Upper lobe of left lung (tissue), 6 donors: ENCODE data around the gene PCP2. TPM values are rescaled to one million over a fixed set of nuclear protein-coding genes. Genes with fewer than 3 reads are reported as not detected.

Experiments
- ATAC-seq, 2 donors: fragments of 200-7000 bp; cut with Tn5 transposase; one replicate each; pipeline ENCODE4 v1.9.1; 2022; ENCODE audit warnings: mild to moderate bottlenecking in 2 of 2, moderate library complexity in 2 of 2; ENCODE audit not compliant: low FRiP score in 2 of 2
- DNase-seq, 2 donors: peaks; one replicate each; pipeline ENCODE4 v3.0.0-alpha.2; 2019 to 2020
- H3K27ac ChIP-seq, 4 donors: fragments of 200-600 bp; sonication (generic); one replicate each; pipeline ENCODE4 v1.5.1; 2016 to 2019
- H3K27me3 ChIP-seq, 4 donors: fragments of 200-600 bp; sonication (generic); one replicate each; pipeline ENCODE4 v1.5.1; 2017 to 2019
- H3K36me3 ChIP-seq, 4 donors: fragments of 200-600 bp; sonication (generic); one replicate each; pipeline ENCODE4 v1.5.1; 2016 to 2019
- H3K4me1 ChIP-seq, 4 donors: fragments of 200-600 bp; sonication (generic); one replicate each; pipeline ENCODE4 v1.5.1; 2018 to 2019
- H3K4me3 ChIP-seq, 4 donors: fragments of 200-600 bp; sonication (generic); one replicate each; pipeline ENCODE4 v1.5.1; 2017 to 2019; ENCODE audit warnings: mild to moderate bottlenecking in 2 of 4, moderate library complexity in 1 of 4
- H3K9me3 ChIP-seq, 4 donors: fragments of 200-600 bp; sonication (generic); one replicate each; pipeline ENCODE4 v1.5.1; 2018 to 2019
- EP300 ChIP-seq, 4 donors: sonication (generic); formaldehyde crosslinking; IDR thresholded peaks; one replicate each; pipeline ENCODE4 v1.5.1; 2017; ENCODE audit warnings: antibody characterized with exemption in 4 of 4, control low read depth in 2 of 4
- POLR2A ChIP-seq, 4 donors: fragments of 450-650 bp; IDR thresholded peaks; one replicate each; pipeline ENCODE4 v1.5.1; 2016 to 2017; ENCODE audit warnings: antibody characterized with exemption in 4 of 4, mild to moderate bottlenecking in 2 of 4
- POLR2AphosphoS5 ChIP-seq, 2 donors: sonication (generic); formaldehyde crosslinking; IDR thresholded peaks; one replicate each; pipeline ENCODE4 v1.5.1; 2017; ENCODE audit warnings: antibody characterized with exemption in 2 of 2
- WGBS, 2 donors: methylation state at CpG; one replicate each; pipeline ENCODE4 v1.1.5; 2017 to 2018; 5-methylcytosine and 5-hydroxymethylcytosine counted together
- total RNA-seq, 6 donors: library from RNA; depleted of rRNA in 4 of 6; stranded (reverse); fragments of >200 nt in 4 of 6; gene quantifications; one replicate each; pipeline versions ENCODE4 v1.1.0 to v1.2.1, GENCODE V29; 2016 to 2021
- TF ChIP-seq, protein P1 (sequence below), 6 experiments: fragments of 450-650 bp in 4 of 6; fragments of 200-600 bp in 2 of 6; sonication (generic) in 2 of 6; IDR thresholded peaks; one replicate each; pipeline ENCODE4 v1.5.1; 2016 to 2019; ENCODE audit warnings: antibody characterized with exemption in 6 of 6
- donor health status: DM: no; HTN: no; CAD: no; lungs with moderate emphysema.
- donor health status: DM: no; HTN: yes; CAD: no; lungs with severe emphysema.

PCP2 gene
- total RNA-seq, 6 donors from 2014 or later = 2.3 to 21.0 (median 3.3) TPM; not detected in 1

DNA sequence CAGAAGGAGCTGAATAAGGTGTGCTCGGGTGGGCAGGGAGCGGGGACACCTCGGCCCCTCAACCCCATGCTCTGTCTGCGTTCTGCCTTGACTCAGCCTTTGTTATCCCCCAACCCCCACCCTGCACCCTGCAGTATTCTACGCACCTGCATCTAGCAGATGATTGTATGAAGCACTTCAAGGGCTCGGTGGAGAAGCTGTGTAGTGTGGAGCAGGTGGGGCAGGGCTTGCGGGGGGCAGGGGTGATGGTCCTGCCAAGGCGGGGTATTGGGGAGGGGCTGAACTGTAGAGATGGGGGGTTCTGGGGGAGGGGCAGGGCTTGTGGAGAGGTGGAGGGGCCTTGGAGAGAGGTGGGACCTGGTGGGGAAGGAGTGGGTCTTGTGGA, 9.5 kb upstream of the PCP2 start:
- no peak overlapping the region for H3K4me3 ChIP-seq
- no peaks in the 10 kb centered on the region for H3K9me3 ChIP-seq
- 93 to 94% methylated on average over 7 to 8 of the region's 8 CpGs for WGBS, 2 donors
- ATAC-seq (no peak), DNase-seq (no peak)
- H3K27me3 ChIP-seq = no peaks in the 10 kb centered on the region
- TF ChIP-seq, protein P1, sequence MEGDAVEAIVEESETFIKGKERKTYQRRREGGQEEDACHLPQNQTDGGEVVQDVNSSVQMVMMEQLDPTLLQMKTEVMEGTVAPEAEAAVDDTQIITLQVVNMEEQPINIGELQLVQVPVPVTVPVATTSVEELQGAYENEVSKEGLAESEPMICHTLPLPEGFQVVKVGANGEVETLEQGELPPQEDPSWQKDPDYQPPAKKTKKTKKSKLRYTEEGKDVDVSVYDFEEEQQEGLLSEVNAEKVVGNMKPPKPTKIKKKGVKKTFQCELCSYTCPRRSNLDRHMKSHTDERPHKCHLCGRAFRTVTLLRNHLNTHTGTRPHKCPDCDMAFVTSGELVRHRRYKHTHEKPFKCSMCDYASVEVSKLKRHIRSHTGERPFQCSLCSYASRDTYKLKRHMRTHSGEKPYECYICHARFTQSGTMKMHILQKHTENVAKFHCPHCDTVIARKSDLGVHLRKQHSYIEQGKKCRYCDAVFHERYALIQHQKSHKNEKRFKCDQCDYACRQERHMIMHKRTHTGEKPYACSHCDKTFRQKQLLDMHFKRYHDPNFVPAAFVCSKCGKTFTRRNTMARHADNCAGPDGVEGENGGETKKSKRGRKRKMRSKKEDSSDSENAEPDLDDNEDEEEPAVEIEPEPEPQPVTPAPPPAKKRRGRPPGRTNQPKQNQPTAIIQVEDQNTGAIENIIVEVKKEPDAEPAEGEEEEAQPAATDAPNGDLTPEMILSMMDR (IDR thresholded peaks at IDR 0.05) = no peak
- TF ChIP-seq EP300 (IDR thresholded peaks at IDR 0.05) (no peak), POLR2A (IDR thresholded peaks at IDR 0.05) (no peak), POLR2AphosphoS5 (IDR thresholded peaks at IDR 0.05) (no peak)
- H3K4me1 ChIP-seq = peaks cover 0 to 29% (median 4%) of the 10 kb centered on the region in 4 donors
- peaks cover 0 to 45% (median 21%) of the 10 kb centered on the region in 4 donors for H3K36me3 ChIP-seq
- H3K27ac ChIP-seq = no peak overlapping the region

- Histone ChIP-seq H3K27me3 (peaks cover 0 to 2% (median 0%) of the 10 kb centered on the region in 4 donors), H3K9me3 (no peaks in the 10 kb centered on the region), H3K4me3 (no peak overlapping the region), H3K4me1 (peaks cover 0 to 35% (median 6%) of the 10 kb centered on the region in 4 donors), H3K27ac (no peak overlapping the region), H3K36me3 (peaks cover 0 to 45% (median 21%) of the 10 kb centered on the region in 4 donors)
- no peak for ATAC-seq
- WGBS, 2 donors = 89 to 96% methylated on average over 16 to 24 of the region's 27 CpGs
- peak in 1 of 2 donors; percentile 74 for DNase-seq
- TF ChIP-seq, protein P1 (IDR thresholded peaks at IDR 0.05) = no peak
- TF ChIP-seq EP300 (IDR thresholded peaks at IDR 0.05) (no peak), POLR2A (IDR thresholded peaks at IDR 0.05) (no peak), POLR2AphosphoS5 (IDR thresholded peaks at IDR 0.05) (no peak)
These were observed 8.9 kb upstream of the PCP2 start for GRCh38 chr19:7642295-7643030.

DNA sequence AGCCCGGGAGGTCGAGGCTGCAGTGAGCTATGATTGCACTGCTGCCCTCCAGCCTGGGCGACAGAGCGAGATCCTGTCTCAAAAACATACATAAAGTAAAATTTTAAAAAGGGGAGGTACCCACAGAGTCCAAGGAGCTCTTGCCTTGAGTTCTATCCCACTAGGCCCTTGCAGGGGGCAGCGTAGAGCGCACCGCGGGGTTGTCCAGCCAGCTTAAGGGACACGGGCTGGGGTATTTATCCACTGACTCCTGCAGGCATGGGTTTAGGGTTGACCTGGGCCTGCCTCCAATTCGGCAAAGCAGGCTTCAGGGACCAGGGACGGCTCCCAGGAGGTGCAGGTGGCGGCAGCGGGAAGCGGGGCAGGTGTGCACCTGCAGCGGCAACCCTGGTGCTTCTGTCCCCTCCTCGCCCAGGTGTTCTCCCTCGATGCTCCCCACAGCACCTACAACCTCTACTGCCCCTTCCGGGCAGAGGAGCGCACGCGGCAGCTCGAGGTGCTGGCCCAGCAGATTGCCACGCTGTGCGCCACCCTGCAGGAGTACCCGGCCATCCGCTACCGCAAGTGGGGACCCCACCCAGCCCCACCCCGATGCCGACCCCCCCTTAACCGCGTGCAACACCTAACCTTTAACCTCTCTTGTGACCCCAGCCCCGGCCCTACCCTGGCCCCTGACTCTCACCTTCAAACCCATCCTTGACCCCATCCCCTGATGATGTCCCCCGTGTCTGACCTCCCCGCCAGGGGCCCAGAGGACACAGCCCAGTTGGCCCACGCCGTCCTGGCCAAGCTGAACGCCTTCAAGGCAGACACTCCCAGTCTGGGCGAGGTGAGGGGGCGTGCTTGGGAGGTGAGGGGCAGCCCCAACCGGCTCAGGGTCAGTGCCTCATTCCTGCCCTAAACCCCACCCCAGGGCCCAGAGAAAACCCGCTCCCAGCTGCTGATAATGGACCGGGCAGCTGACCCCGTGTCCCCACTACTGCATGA, 8.1 kb upstream of the PCP2 start:
- WGBS, 2 donors = 89 to 90% methylated on average over 36 to 41 of the region's 43 CpGs

DNA sequence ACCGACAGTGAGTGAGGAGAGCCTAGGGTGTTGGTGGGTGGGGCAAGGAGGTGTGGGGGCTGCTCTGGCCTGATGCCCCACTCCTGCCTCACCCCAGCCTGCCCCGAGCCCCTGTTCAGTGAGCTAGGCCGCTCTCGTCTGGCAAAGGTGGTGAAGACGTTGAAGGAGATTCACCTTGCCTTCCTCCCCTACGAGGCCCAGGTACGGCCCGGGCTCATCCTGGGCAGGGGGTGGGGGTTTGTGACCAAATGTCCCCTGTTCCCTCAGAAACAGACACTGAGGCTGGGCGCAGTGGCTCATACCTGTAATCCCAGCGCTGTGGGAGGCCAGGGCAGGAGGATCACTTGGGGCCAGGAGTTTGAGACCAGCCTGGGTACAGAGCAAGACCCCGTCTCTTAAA, 7.3 kb upstream of the PCP2 start:
- H3K36me3 ChIP-seq = peaks cover 0 to 34% (median 17%) of the 10 kb centered on the region in 4 donors
- H3K9me3 ChIP-seq = no peaks in the 10 kb centered on the region
- peaks cover 0 to 6% (median 0%) of the 10 kb centered on the region in 4 donors for H3K27me3 ChIP-seq
- H3K27ac ChIP-seq = no peak overlapping the region
- peaks cover 0 to 48% (median 15%) of the 10 kb centered on the region in 4 donors for H3K4me1 ChIP-seq
- WGBS, 2 donors = 97 to 98% methylated on average over 9 to 11 of the region's 11 CpGs
- TF ChIP-seq POLR2AphosphoS5 (IDR thresholded peaks at IDR 0.05) = no peak
- no peak for TF ChIP-seq EP300 (IDR thresholded peaks at IDR 0.05)
- DNase-seq (no peak), ATAC-seq (no peak)
- no peak overlapping the region for H3K4me3 ChIP-seq

More for the DNA sequence above, 8.1 kb upstream of the PCP2 start:
- Histone ChIP-seq H3K36me3 (peaks cover 0 to 41% (median 18%) of the 10 kb centered on the region in 4 donors), H3K27ac (no peak overlapping the region), H3K4me3 (no peak overlapping the region), H3K27me3 (peaks cover 0 to 6% (median 0%) of the 10 kb centered on the region in 4 donors), H3K9me3 (no peaks in the 10 kb centered on the region), H3K4me1 (peaks cover 0 to 44% (median 10%) of the 10 kb centered on the region in 4 donors)
- ATAC-seq (no peak), DNase-seq (peak in 1 of 2 donors; percentile 70)
- TF ChIP-seq POLR2A (IDR thresholded peaks at IDR 0.05) (no peak), POLR2AphosphoS5 (IDR thresholded peaks at IDR 0.05) (no peak), EP300 (IDR thresholded peaks at IDR 0.05) (no peak)
- TF ChIP-seq, protein P1 (IDR thresholded peaks at IDR 0.05) = no peak
